HG02885 (cell line): ENCODE results near the gene CD300C.
A peak's percentile ranks its signal among the peaks of the same experiment; 100 is the strongest.
"Not testable (repeated sequence)": the region's sequence is repeated elsewhere in the genome, so short reads cannot be mapped to it uniquely, and the experiment has no call there.

Experiments used
- ATAC-seq: cut with Tn5 transposase; IDR thresholded peaks from one replicate; pipeline ENCODE4 v1.9.1; 2021; ENCODE audit warnings: mild to moderate bottlenecking; ENCODE audit not compliant: unreplicated experiment, poor library complexity

The CD300C gene

GRCh38 chr17:74539281-74539820 is 6.6 kb downstream of the CD300C start:
- no peak for ATAC-seq

GRCh38 chr17:74536890-74537289 is 9.0 kb downstream of the CD300C start:
- ATAC-seq: no peak

- no peak for ATAC-seq
These were observed 13.8 kb downstream of the CD300C start for GRCh38 chr17:74532115-74532514.

GRCh38 chr17:74531231-74531761 is 14.6 kb downstream of the CD300C start, which contains the start of gene CD300LB:
TSS of gene CD300LB (minus strand) at chr17:74531475. CDS start at chr17:74531350, 125 bp downstream.
- ATAC-seq: no peak

GRCh38 chr17:74530831-74531150 is 15.1 kb downstream of the CD300C start:
- ATAC-seq: no peak

- ATAC-seq: no peak
These were observed 16.7 kb downstream of the CD300C start for GRCh38 chr17:74529243-74529642.

- ATAC-seq: peak; percentile 67
These were observed 17.3 kb downstream of the CD300C start for GRCh38 chr17:74528491-74529199.

- ATAC-seq: no peak
These were observed 18.2 kb downstream of the CD300C start for GRCh38 chr17:74527756-74528155.

GRCh38 chr17:74527081-74527480 is 18.8 kb downstream of the CD300C start:
- ATAC-seq: no peak

- ATAC-seq: no peak
These were observed 19.2 kb downstream of the CD300C start for GRCh38 chr17:74526681-74527080.

GRCh38 chr17:74525781-74526288 is 20.1 kb downstream of the CD300C start:
- no peak for ATAC-seq

- ATAC-seq: no peak
These were observed 20.5 kb downstream of the CD300C start for GRCh38 chr17:74525465-74525725.

- no peak for ATAC-seq
These were observed 21.1 kb downstream of the CD300C start for GRCh38 chr17:74524653-74525464.

GRCh38 chr17:74523308-74523707 is 22.6 kb downstream of the CD300C start:
- ATAC-seq: no peak

GRCh38 chr17:74522381-74523105 is 23.4 kb downstream of the CD300C start:
- ATAC-seq: no peak

GRCh38 chr17:74521701-74522201 is 24.2 kb downstream of the CD300C start:
- no peak for ATAC-seq

GRCh38 chr17:74520790-74521480 is 25.0 kb downstream of the CD300C start:
- ATAC-seq: no peak

- no peak for ATAC-seq
These were observed 25.9 kb downstream of the CD300C start for GRCh38 chr17:74520016-74520434.

GRCh38 chr17:74518413-74518981 is 27.4 kb downstream of the CD300C start:
- ATAC-seq: not testable (repeated sequence)
